Prostate gland (tissue), 2 donors: Measurements from ENCODE around the gene SMIM30. TPM values are rescaled to one million over a fixed set of nuclear protein-coding genes. Genes with fewer than 3 reads are reported as not detected.

Source experiments
- DNase-seq: peaks from one replicate; pipeline ENCODE4 v3.0.0-alpha.2; 2019; ENCODE audit warnings: low spot score
- H3K27ac ChIP-seq, 2 donors: fragments of 200-600 bp; sonication (generic); 2 replicates each; pipeline ENCODE4 v1.5.1; 2017 to 2019
- H3K27me3 ChIP-seq: fragments of 200-600 bp; sonication (generic); replicated peaks from 2 replicates; pipeline ENCODE4 v1.5.1; 2019; ENCODE audit not compliant: insufficient read depth
- H3K36me3 ChIP-seq, 2 donors: fragments of 200-600 bp; sonication (generic); 1 replicate in 1 of 2; 2 replicates in 1 of 2; pipeline versions ENCODE4 v1.5.1 to v1.8.1; 2017 to 2019
- H3K4me1 ChIP-seq: fragments of 200-600 bp; sonication (generic); replicated peaks from 2 replicates; pipeline ENCODE4 v1.5.1; 2019
- H3K4me3 ChIP-seq, 2 donors: fragments of 200-600 bp; sonication (generic); 2 replicates each; pipeline ENCODE4 v1.5.1; 2017 to 2019
- H3K9me3 ChIP-seq: fragments of 200-600 bp; sonication (generic); 2 replicates; pipeline ENCODE4 v1.5.1; 2017
- POLR2A ChIP-seq: fragments of 450-650 bp; IDR thresholded peaks from one replicate; pipeline ENCODE4 v1.6.1; 2016; ENCODE audit warnings: antibody characterized with exemption, mild to moderate bottlenecking
- POLR2AphosphoS5 ChIP-seq: sonication (generic); formaldehyde crosslinking; IDR thresholded peaks from one replicate; pipeline ENCODE4 v1.6.1; 2017; ENCODE audit warnings: antibody characterized with exemption
- WGBS: methylation state at CpG from one replicate; pipeline ENCODE4 v1.1.5; 2018; 5-methylcytosine and 5-hydroxymethylcytosine counted together
- intact Hi-C: fragments of 100-400 bp; cut with DNase I; formaldehyde crosslinking; loops from one replicate; pipeline ENCODE4 v1.14.2; 2022
- total RNA-seq, 2 donors: library from RNA; depleted of rRNA; stranded (reverse); fragments of >200 nt; gene quantifications; one replicate each; pipeline ENCODE4 v1.1.0, GENCODE V29; 2016
- TF ChIP-seq, protein P1 (sequence below), 4 experiments: fragments of 200-600 bp in 2 of 4; fragments of 450-650 bp in 2 of 4; sonication (generic) in 2 of 4; IDR thresholded peaks; 1 replicate in 3 of 4; 2 replicates in 1 of 4; pipeline ENCODE4 v1.5.1; 2016 to 2019; ENCODE audit warnings: antibody characterized with exemption in 4 of 4, mild to moderate bottlenecking in 2 of 4, moderate library complexity in 2 of 4

SMIM30 gene
- total RNA-seq, 2 donors from 2014 or later = 28.2 to 47.4 TPM

DNA sequence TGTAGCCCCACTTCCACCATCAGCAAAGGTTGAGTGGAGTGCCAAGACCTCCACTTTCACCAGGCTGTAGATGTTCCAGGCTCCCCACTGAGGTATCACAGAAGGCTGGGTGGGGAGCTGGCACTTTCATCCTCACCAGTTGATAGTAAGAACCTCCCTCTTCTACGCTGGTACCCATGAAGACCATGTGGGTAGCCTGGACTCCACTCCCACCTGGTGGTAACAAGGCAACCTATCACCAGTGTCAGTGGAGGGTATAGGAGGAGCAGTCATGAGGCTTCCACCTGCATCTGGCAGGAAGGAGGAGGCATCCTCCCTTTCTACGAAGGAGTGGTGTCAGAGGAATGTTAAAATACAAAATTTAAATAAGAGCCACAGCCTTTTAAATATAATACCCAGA lies 4.4 kb downstream of the SMIM30 start:
- H3K27ac ChIP-seq = no peak overlapping the region
- H3K36me3 ChIP-seq = no peaks in the 10 kb centered on the region
- no peaks in the 10 kb centered on the region for H3K9me3 ChIP-seq
- intact Hi-C loops = no loop called here
- no peak for DNase-seq
- H3K4me3 ChIP-seq = no peak overlapping the region
- WGBS = 75% methylated on average over 2 of the region's 2 CpGs
- TF ChIP-seq, protein P1, sequence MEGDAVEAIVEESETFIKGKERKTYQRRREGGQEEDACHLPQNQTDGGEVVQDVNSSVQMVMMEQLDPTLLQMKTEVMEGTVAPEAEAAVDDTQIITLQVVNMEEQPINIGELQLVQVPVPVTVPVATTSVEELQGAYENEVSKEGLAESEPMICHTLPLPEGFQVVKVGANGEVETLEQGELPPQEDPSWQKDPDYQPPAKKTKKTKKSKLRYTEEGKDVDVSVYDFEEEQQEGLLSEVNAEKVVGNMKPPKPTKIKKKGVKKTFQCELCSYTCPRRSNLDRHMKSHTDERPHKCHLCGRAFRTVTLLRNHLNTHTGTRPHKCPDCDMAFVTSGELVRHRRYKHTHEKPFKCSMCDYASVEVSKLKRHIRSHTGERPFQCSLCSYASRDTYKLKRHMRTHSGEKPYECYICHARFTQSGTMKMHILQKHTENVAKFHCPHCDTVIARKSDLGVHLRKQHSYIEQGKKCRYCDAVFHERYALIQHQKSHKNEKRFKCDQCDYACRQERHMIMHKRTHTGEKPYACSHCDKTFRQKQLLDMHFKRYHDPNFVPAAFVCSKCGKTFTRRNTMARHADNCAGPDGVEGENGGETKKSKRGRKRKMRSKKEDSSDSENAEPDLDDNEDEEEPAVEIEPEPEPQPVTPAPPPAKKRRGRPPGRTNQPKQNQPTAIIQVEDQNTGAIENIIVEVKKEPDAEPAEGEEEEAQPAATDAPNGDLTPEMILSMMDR (IDR thresholded peaks at IDR 0.05) = no peak
- TF ChIP-seq POLR2AphosphoS5 = no peak
- no peak for TF ChIP-seq POLR2A
- H3K4me1 ChIP-seq = no peaks in the 10 kb centered on the region
- H3K27me3 ChIP-seq = no peaks in the 10 kb centered on the region

DNA sequence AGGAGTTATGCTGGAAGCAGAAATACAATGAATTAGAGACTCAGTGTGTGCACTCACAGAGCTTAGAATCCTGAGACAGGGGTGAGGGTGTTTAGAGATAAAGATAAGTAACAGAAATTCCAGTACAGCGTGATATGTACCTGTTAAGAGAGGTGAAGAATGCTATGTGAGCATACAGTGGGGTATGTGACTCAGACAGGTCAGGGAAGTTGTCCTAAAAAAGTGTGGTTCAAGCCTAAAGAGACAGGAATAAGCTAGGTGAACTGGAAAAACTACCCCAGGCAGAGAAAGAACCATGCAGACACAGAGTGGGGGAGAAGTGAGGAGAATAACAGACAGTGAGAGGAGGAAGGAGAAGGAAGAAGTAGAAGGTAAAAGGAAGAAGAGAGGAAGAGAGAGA lies 8.6 kb downstream of the SMIM30 start:
- Histone ChIP-seq H3K4me1 (no peaks in the 10 kb centered on the region), H3K4me3 (no peak overlapping the region), H3K27ac (no peak overlapping the region), H3K27me3 (no peaks in the 10 kb centered on the region), H3K9me3 (no peaks in the 10 kb centered on the region), H3K36me3 (no peaks in the 10 kb centered on the region)
- TF ChIP-seq, protein P1 (IDR thresholded peaks at IDR 0.05) = no peak
- TF ChIP-seq POLR2A (no peak), POLR2AphosphoS5 (no peak)
- DNase-seq = no peak
- intact Hi-C loops = no loop called here
- WGBS = 48% methylated on average over 1 of the region's 1 CpG

DNA sequence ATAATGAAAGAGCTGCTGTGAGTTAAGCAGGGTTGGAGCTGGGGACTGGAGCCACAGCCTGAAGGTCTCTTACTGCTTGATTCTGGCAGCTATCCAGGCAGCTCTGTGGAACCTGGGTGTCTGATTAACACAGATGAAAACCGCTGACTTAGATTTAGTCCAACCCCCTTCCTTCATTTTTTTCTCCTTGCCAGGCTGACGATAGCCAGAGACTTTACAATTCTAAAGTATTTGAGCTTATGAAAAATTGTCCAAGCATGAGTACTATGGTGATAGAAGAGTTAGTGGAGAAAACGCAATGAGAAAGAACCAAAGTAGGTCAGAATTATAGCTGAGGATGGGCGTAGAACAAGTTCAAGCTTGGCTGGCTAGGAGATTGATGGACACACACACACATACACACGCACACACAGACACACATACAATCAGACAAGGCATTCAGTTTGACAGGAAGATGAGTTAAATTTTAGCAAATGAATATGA lies 18.2 kb downstream of the SMIM30 start:
- Histone ChIP-seq H3K36me3 (no peaks in the 10 kb centered on the region), H3K4me1 (no peaks in the 10 kb centered on the region), H3K27ac (no peak overlapping the region), H3K9me3 (no peaks in the 10 kb centered on the region), H3K4me3 (no peak overlapping the region), H3K27me3 (no peaks in the 10 kb centered on the region)
- 48% methylated on average over 5 of the region's 5 CpGs for WGBS
- TF ChIP-seq, protein P1 (IDR thresholded peaks at IDR 0.05) = no peak
- TF ChIP-seq POLR2A (no peak), POLR2AphosphoS5 (no peak)
- DNase-seq = peak; percentile 46
- intact Hi-C loops = no loop called here

DNA sequence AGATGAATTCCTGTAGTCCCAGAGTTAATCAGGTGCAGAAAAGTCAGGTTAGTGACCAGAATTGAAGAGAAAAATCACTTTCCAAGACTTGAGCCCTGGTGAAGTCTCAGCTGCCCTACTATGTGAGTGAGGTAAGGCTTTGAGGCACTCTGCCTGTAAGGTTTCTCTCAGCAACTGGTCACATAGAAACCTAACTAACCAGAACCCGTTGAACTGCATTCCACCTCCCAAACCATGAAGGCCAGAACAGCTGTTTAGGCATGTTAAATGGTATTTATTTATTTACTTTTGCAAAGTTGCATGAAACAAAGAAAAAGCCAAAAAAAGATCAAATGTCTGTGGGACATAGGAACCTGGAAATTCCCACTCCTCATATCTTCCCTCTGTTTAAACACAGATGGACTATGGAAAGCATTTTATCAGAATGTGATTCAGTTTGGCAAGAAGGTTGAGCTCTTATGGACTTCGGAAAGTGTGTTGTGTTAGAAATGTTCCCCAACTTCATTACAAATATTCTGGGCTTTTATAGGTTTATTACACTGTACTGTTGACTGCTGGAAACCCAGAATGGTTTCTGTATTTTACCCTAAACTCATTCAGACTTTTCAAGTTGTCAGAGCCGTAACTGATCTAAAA lies 19.0 kb downstream of the SMIM30 start:
- Histone ChIP-seq H3K4me1 (no peaks in the 10 kb centered on the region), H3K27me3 (no peaks in the 10 kb centered on the region), H3K4me3 (no peak overlapping the region), H3K27ac (peak overlapping the region; percentile 11 to 23), H3K36me3 (no peaks in the 10 kb centered on the region), H3K9me3 (no peaks in the 10 kb centered on the region)
- DNase-seq = peak; percentile 55
- WGBS = 42% methylated on average over 3 of the region's 3 CpGs
- intact Hi-C loops = no loop called here
- TF ChIP-seq, protein P1 (IDR thresholded peaks at IDR 0.05) = no peak
- peak; percentile 62 for TF ChIP-seq POLR2AphosphoS5
